H9 (cell line): Measurements from ENCODE around the gene RAI14. TPM values are rescaled to one million over a fixed set of nuclear protein-coding genes. Genes with fewer than 3 reads are reported as not detected.
A peak's percentile ranks its signal among the peaks of the same experiment; 100 is the strongest.

Experiments used
- DNase-seq: peaks from one replicate; pipeline ENCODE4 v3.0.0-alpha.2; 2017
- H2AFZ ChIP-seq: one replicate; pipeline ENCODE4 v1.6.1; 2013; ENCODE audit warnings: mild to moderate bottlenecking, low read length, control low read depth, moderate library complexity
- H2AK5ac ChIP-seq: 2 replicates; pipeline ENCODE4 v1.6.1; 2013; ENCODE audit warnings: low read length, control low read depth, mixed read lengths; ENCODE audit not compliant: insufficient read length
- H2BK120ac ChIP-seq: one replicate; pipeline ENCODE4 v1.6.1; 2013; ENCODE audit warnings: low read depth, mild to moderate bottlenecking, low read length, control low read depth, inconsistent platforms; ENCODE audit not compliant: poor library complexity, severe bottlenecking
- H2BK12ac ChIP-seq: 2 replicates; pipeline ENCODE4 v1.6.1; 2013; ENCODE audit warnings: low read length, control low read depth, mixed read lengths, low read depth; ENCODE audit not compliant: insufficient read length
- H2BK15ac ChIP-seq: 2 replicates; pipeline ENCODE4 v1.6.1; 2013; ENCODE audit warnings: low read depth, low read length, control low read depth
- H2BK20ac ChIP-seq: one replicate; pipeline ENCODE4 v1.6.1; 2013; ENCODE audit warnings: low read depth, mild to moderate bottlenecking, low read length, control low read depth, inconsistent platforms; ENCODE audit not compliant: poor library complexity, severe bottlenecking
- H2BK5ac ChIP-seq: 2 replicates; pipeline ENCODE4 v1.6.1; 2013; ENCODE audit warnings: low read length, control low read depth, mixed read lengths; ENCODE audit not compliant: insufficient read length
- H3K14ac ChIP-seq: 2 replicates; pipeline ENCODE4 v1.6.1; 2013; ENCODE audit warnings: low read length, control low read depth; ENCODE audit not compliant: insufficient read depth
- H3K18ac ChIP-seq: 2 replicates; pipeline ENCODE4 v1.6.1; 2013; ENCODE audit warnings: low read depth, mild to moderate bottlenecking, mixed read lengths, low read length, control low read depth; ENCODE audit not compliant: insufficient read length
- H3K23ac ChIP-seq: 2 replicates; pipeline ENCODE4 v1.6.1; 2013; ENCODE audit warnings: low read length, control low read depth, mixed read lengths, low read depth; ENCODE audit not compliant: insufficient read length
- H3K23me2 ChIP-seq: 2 replicates; pipeline ENCODE4 v1.6.1; 2013; ENCODE audit warnings: low read depth, mild to moderate bottlenecking, mixed read lengths, low read length, control low read depth; ENCODE audit not compliant: insufficient read length, poor library complexity, severe bottlenecking
- H3K27ac ChIP-seq: 2 replicates; pipeline ENCODE4 v1.5.1; 2013; ENCODE audit warnings: low read length, control low read depth, mixed read lengths, low read depth; ENCODE audit not compliant: insufficient read length
- H3K27me3 ChIP-seq: 2 replicates; pipeline ENCODE4 v1.6.1; 2013; ENCODE audit warnings: low read length, control low read depth, inconsistent platforms; ENCODE audit not compliant: insufficient read depth
- H3K4ac ChIP-seq: 2 replicates; pipeline ENCODE4 v1.6.1; 2013; ENCODE audit warnings: low read depth, mild to moderate bottlenecking, control low read depth, inconsistent platforms, low read length, moderate library complexity
- H3K4me1 ChIP-seq: 2 replicates; pipeline ENCODE4 v1.6.1; 2013; ENCODE audit warnings: low read length, control low read depth, inconsistent platforms; ENCODE audit not compliant: insufficient read depth
- H3K4me2 ChIP-seq: 2 replicates; pipeline ENCODE4 v1.6.1; 2013; ENCODE audit warnings: low read length, control low read depth, mixed read lengths; ENCODE audit not compliant: insufficient read length, insufficient read depth
- H3K56ac ChIP-seq: 2 replicates; pipeline ENCODE4 v1.6.1; 2013; ENCODE audit warnings: low read depth, mild to moderate bottlenecking, mixed read lengths, low read length, control low read depth; ENCODE audit not compliant: insufficient read length
- H3K79me1 ChIP-seq: 2 replicates; pipeline ENCODE4 v1.6.1; 2013; ENCODE audit warnings: low read depth, mild to moderate bottlenecking, moderate library complexity, low read length, control low read depth, inconsistent platforms; ENCODE audit not compliant: insufficient read depth, poor library complexity, severe bottlenecking
- H3K79me2 ChIP-seq: 2 replicates; pipeline ENCODE4 v1.6.1; 2013; ENCODE audit warnings: low read length, control low read depth, inconsistent platforms; ENCODE audit not compliant: insufficient read depth
- H3K9ac ChIP-seq: 2 replicates; pipeline ENCODE4 v1.6.1; 2013; ENCODE audit warnings: low read length, control low read depth, mixed read lengths; ENCODE audit not compliant: insufficient read length; ENCODE audit errors: extremely low read depth
- H3K9me3 ChIP-seq: one replicate; pipeline ENCODE4 v1.6.1; 2013; ENCODE audit warnings: low read depth, low read length, inconsistent platforms; ENCODE audit not compliant: control insufficient read depth
- H3T11ph ChIP-seq: one replicate; pipeline ENCODE4 v1.6.1; 2013; ENCODE audit warnings: mild to moderate bottlenecking, low read length, control low read depth, inconsistent platforms
- H4K20me1 ChIP-seq: one replicate; pipeline ENCODE4 v1.6.1; 2013; ENCODE audit not compliant: control insufficient read depth, insufficient read length, insufficient read depth
- H4K5ac ChIP-seq: 2 replicates; pipeline ENCODE4 v1.6.1; 2013; ENCODE audit warnings: low read depth, mild to moderate bottlenecking, mixed read lengths, low read length, control low read depth; ENCODE audit not compliant: insufficient read length
- H4K8ac ChIP-seq: replicated peaks from 2 replicates; pipeline ENCODE4 v1.6.1; 2013; ENCODE audit warnings: low read length, control low read depth, mixed read lengths, low read depth; ENCODE audit not compliant: insufficient read length
- H4K91ac ChIP-seq: 2 replicates; pipeline ENCODE4 v1.6.1; 2013; ENCODE audit warnings: low read depth, mild to moderate bottlenecking, moderate library complexity, mixed read lengths, low read length, control low read depth; ENCODE audit not compliant: insufficient read length
- H3K27ac Mint-ChIP-seq, 3 experiments: 2 replicates in 2 of 3; 3 replicates in 1 of 3; pipeline ENCODE4 v1.8.0; 2020 to 2021; ENCODE audit warnings: mixed read lengths in 3 of 3, mild to moderate bottlenecking in 1 of 3, moderate library complexity in 1 of 3
- H3K27me3 Mint-ChIP-seq: 2 replicates; pipeline ENCODE4 v1.8.0; 2021; ENCODE audit warnings: low read depth, mild to moderate bottlenecking, moderate library complexity, mixed read lengths
- H3K36me3 Mint-ChIP-seq, 3 experiments: 2 replicates in 2 of 3; 3 replicates in 1 of 3; pipeline ENCODE4 v1.8.0; 2020 to 2021; ENCODE audit warnings: low read depth in 3 of 3, mixed read lengths in 3 of 3; ENCODE audit not compliant: insufficient read depth in 1 of 3
- H3K4me1 Mint-ChIP-seq, 2 experiments: 2 replicates each; pipeline ENCODE4 v1.8.0; 2020; ENCODE audit warnings: mixed read lengths in 2 of 2
- H3K4me3 Mint-ChIP-seq, 2 experiments: 2 replicates in 1 of 2; 3 replicates in 1 of 2; pipeline ENCODE4 v1.8.0; 2020 to 2021; ENCODE audit warnings: mild to moderate bottlenecking in 2 of 2, mixed read lengths in 2 of 2, moderate library complexity in 1 of 2
- H3K9me3 Mint-ChIP-seq, 2 experiments: 2 replicates in 1 of 2; 3 replicates in 1 of 2; pipeline ENCODE4 v1.8.0; 2020; ENCODE audit warnings: mild to moderate bottlenecking in 2 of 2, mixed read lengths in 2 of 2, moderate library complexity in 1 of 2
- WGBS: extraction: QIAGEN DNeasy Blood & Tissue Kit; methylation state at CpG from one replicate; pipeline ENCODE4 v1.1.7; 2013; ENCODE audit warnings: missing lambda C conversion rate, low lambda C conversion rate, mixed read lengths; ENCODE audit not compliant: insufficient read length; ENCODE audit errors: extremely low coverage; 5-methylcytosine and 5-hydroxymethylcytosine counted together
- total RNA-seq: library from RNA; stranded (reverse); gene quantifications from 2 replicates; pipeline ENCODE4 v1.2.1, GENCODE V29; 2021
- TF ChIP-seq, protein P1 (sequence below): fragments of 200-600 bp; sonication (generic); conservative IDR thresholded peaks from 3 replicates; pipeline ENCODE4 v1.8.0; 2021; ENCODE audit warnings: antibody characterized with exemption, mild to moderate bottlenecking

The RAI14 gene
- total RNA-seq, 1 experiment from 2014 or later: 127 TPM

DNA sequence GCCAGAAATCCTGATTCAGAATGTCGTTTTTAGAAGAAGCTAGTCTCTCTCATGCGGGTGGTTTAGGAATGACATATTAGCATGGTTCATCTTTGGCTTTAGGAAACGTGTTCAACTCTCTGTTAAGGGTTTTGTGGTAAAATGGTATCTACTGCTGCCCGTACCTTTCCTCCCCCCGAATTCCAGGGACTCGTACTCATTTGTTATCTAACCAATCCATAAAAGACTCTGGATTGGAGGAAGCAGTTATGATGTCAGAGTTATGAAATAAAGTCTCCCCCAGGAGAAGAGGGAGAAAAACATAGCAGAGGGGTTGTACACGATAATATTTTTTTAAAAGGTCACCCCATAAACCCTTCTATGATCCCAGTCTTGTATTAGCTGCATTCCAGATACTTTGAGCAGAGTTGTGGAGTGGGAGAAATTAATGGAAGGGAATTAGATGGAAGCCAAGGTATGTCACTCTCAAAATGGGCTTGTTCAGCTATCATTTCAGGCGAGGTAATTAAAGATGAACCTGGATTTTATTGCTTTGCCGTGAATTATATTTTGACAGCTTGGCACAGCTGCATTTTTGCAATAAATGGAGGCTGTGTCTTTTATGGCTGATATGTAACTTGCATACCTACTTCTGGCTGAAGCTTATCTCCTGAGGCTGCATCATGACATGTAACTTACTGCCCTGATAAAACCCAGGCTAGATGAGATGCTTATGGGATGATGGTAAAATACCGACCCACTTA lies 31.3 kb downstream of the RAI14 start:
- H3K79me2 ChIP-seq: peaks cover 25% of the 10 kb centered on the region; the same call in 1 of the 2 replicates
- H3K14ac ChIP-seq: no peak overlapping the region
- H3K4me1 ChIP-seq: peaks cover 15% of the 10 kb centered on the region; the same call in 1 of the 2 replicates
- H4K5ac ChIP-seq: no peak overlapping the region
- no peak overlapping the region for H3K23ac ChIP-seq
- H4K8ac ChIP-seq: no peak overlapping the region
- no peaks in the 10 kb centered on the region for H3K9me3 Mint-ChIP-seq
- WGBS: no CpG with 5 or more reads among the region's 10 CpGs
- no peak overlapping the region for H3K9ac ChIP-seq
- no peak overlapping the region for H3T11ph ChIP-seq
- no peak overlapping the region for H3K4me2 ChIP-seq
- H3K27me3 Mint-ChIP-seq: no peaks in the 10 kb centered on the region
- no peak overlapping the region for H2BK20ac ChIP-seq
- peaks cover 30 to 52% (median 45%) of the 10 kb centered on the region in 3 experiments for H3K36me3 Mint-ChIP-seq
- H4K91ac ChIP-seq: no peak overlapping the region
- no peaks in the 10 kb centered on the region for H3K9me3 ChIP-seq
- TF ChIP-seq, protein P1, sequence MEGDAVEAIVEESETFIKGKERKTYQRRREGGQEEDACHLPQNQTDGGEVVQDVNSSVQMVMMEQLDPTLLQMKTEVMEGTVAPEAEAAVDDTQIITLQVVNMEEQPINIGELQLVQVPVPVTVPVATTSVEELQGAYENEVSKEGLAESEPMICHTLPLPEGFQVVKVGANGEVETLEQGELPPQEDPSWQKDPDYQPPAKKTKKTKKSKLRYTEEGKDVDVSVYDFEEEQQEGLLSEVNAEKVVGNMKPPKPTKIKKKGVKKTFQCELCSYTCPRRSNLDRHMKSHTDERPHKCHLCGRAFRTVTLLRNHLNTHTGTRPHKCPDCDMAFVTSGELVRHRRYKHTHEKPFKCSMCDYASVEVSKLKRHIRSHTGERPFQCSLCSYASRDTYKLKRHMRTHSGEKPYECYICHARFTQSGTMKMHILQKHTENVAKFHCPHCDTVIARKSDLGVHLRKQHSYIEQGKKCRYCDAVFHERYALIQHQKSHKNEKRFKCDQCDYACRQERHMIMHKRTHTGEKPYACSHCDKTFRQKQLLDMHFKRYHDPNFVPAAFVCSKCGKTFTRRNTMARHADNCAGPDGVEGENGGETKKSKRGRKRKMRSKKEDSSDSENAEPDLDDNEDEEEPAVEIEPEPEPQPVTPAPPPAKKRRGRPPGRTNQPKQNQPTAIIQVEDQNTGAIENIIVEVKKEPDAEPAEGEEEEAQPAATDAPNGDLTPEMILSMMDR: no peak
- peak overlapping the region; percentile 23 to 88 (median 73); a peak in 5 of 7 replicates for H3K27ac Mint-ChIP-seq
- H3K23me2 ChIP-seq: no peaks in the 10 kb centered on the region
- H3K27me3 ChIP-seq: no peaks in the 10 kb centered on the region
- H4K20me1 ChIP-seq: no peaks in the 10 kb centered on the region
- H2BK15ac ChIP-seq: no peak overlapping the region
- H3K79me1 ChIP-seq: no peaks in the 10 kb centered on the region
- H3K27ac ChIP-seq: no peak overlapping the region
- no peak for DNase-seq
- H3K56ac ChIP-seq: no peak overlapping the region
- H2AFZ ChIP-seq: no peak overlapping the region
- H2BK12ac ChIP-seq: no peak overlapping the region
- H3K4me3 Mint-ChIP-seq: no peak overlapping the region
- H3K18ac ChIP-seq: no peak overlapping the region
- peaks cover 54 to 57% of the 10 kb centered on the region in 2 experiments for H3K4me1 Mint-ChIP-seq
- H2BK5ac ChIP-seq: no peak overlapping the region
- no peak overlapping the region for H2BK120ac ChIP-seq
- no peak overlapping the region for H2AK5ac ChIP-seq
- no peak overlapping the region for H3K4ac ChIP-seq
